CD4-positive, alpha-beta T cell (primary cell): ENCODE data around the gene B4GALT4. TPM values are rescaled to one million over a fixed set of nuclear protein-coding genes. Genes with fewer than 3 reads are reported as not detected.
"Not testable (repeated sequence)": the region's sequence is repeated elsewhere in the genome, so short reads cannot be mapped to it uniquely, and the experiment has no call there.

Source experiments
- ATAC-seq: fragments of 200-7000 bp; cut with Tn5 transposase; one replicate; pipeline ENCODE4 v1.10.0; 2022; ENCODE audit warnings: mild to moderate bottlenecking; ENCODE audit not compliant: poor library complexity
- CTCF ChIA-PET: fragments of 350-600 bp; sonication (Branson Sonifier 250); formaldehyde crosslinking; loops from one replicate; lab custom pipeline; 2021; ENCODE audit warnings: antibody characterized with exemption, inconsistent platforms; lab: Charles Lee
- POLR2A ChIA-PET: fragments of 350-600 bp; sonication (Branson Sonifier 250); formaldehyde crosslinking; loops from one replicate; lab custom pipeline; 2021; ENCODE audit warnings: antibody characterized with exemption, inconsistent platforms; lab: Charles Lee
- DNase-seq, 14 experiments: peaks; one replicate each; pipeline ENCODE4 v3.0.0-alpha.2; 2013 to 2020; ENCODE audit warnings: mixed read lengths in 2 of 14
- H3K27ac ChIP-seq, 2 donors: one replicate each; pipeline versions ENCODE4 v1.5.1 to v1.7.0; 2013; ENCODE audit warnings: low read length in 2 of 2, low read depth in 1 of 2, mild to moderate bottlenecking in 1 of 2
- H3K27me3 ChIP-seq, 2 experiments: 1 replicate in 1 of 2; 2 replicates in 1 of 2; pipeline versions ENCODE4 v1.6.1 to v1.7.0; 2013; ENCODE audit warnings: low read length in 2 of 2, control low read depth in 1 of 2, mild to moderate bottlenecking in 1 of 2, moderate library complexity in 1 of 2; ENCODE audit not compliant: insufficient read depth in 2 of 2, control insufficient read depth in 1 of 2
- H3K36me3 ChIP-seq: one replicate; pipeline ENCODE4 v1.6.1; 2013; ENCODE audit warnings: low read length, control low read depth; ENCODE audit not compliant: insufficient read depth
- H3K4me1 ChIP-seq: one replicate; pipeline ENCODE4 v1.6.1; 2013; ENCODE audit warnings: low read length, control low read depth; ENCODE audit not compliant: insufficient read depth
- H3K4me3 ChIP-seq: one replicate; pipeline ENCODE4 v1.5.1; 2013; ENCODE audit warnings: mild to moderate bottlenecking, low read length, moderate library complexity
- H3K9me3 ChIP-seq, 2 experiments: 1 replicate in 1 of 2; 2 replicates in 1 of 2; pipeline versions ENCODE4 v1.6.1 to v1.7.0; 2013; ENCODE audit warnings: low read length in 2 of 2, mild to moderate bottlenecking in 2 of 2, control low read depth in 1 of 2, moderate library complexity in 1 of 2; ENCODE audit not compliant: control insufficient read depth in 1 of 2, insufficient read depth in 1 of 2
- H3K27ac Mint-ChIP-seq: one replicate; pipeline ENCODE4 v1.8.0; 2020; ENCODE audit warnings: mixed read lengths
- H3K27me3 Mint-ChIP-seq: one replicate; pipeline ENCODE4 v1.8.0; 2021; ENCODE audit warnings: mixed read lengths
- H3K36me3 Mint-ChIP-seq: one replicate; pipeline ENCODE4 v1.8.0; 2021; ENCODE audit warnings: low read depth, mixed read lengths
- H3K4me1 Mint-ChIP-seq: one replicate; pipeline ENCODE4 v1.8.0; 2021; ENCODE audit warnings: low read depth, mixed read lengths
- H3K4me3 Mint-ChIP-seq: one replicate; pipeline ENCODE4 v1.8.0; 2020; ENCODE audit warnings: mild to moderate bottlenecking, mixed read lengths
- H3K9me3 Mint-ChIP-seq: one replicate; pipeline ENCODE4 v1.8.0; 2020; ENCODE audit warnings: mixed read lengths
- intact Hi-C, 2 experiments: fragments of 100-400 bp; cut with DNase I in 1 of 2; cut with micrococcal nuclease in 1 of 2; formaldehyde crosslinking; loops; one replicate each; pipeline versions ENCODE4 v1.15.1 to v1.9.0; 2023 to 2025; cut with DNase I, micrococcal nuclease
- total RNA-seq, 174 experiments: library from RNA in 2 of 174; stranded (reverse) in 2 of 174; gene quantifications; one replicate each; pipeline ENCODE4 v1.2.3 and lab custom pipeline; 2021 to 2026
- TF ChIP-seq, protein P1 (sequence below): fragments of 200-600 bp; IDR thresholded peaks from one replicate; pipeline ENCODE4 v1.8.0; 2022; ENCODE audit warnings: antibody characterized with exemption, mild to moderate bottlenecking

Gene B4GALT4
- total RNA-seq, 2 experiments from 2014 or later: 26.2 to 29.5 TPM

GRCh38 chr3:119279584-119280243 is 39.0 kb upstream of the B4GALT4 start:
- DNase-seq (no peak), ATAC-seq (no peak)
- CTCF ChIA-PET: no interaction called here
- Mint-ChIP-seq H3K4me3 (no peak overlapping the region), H3K36me3 (peaks cover 6% of the 10 kb centered on the region), H3K27ac (no peak overlapping the region), H3K9me3 (peaks cover 7% of the 10 kb centered on the region), H3K27me3 (no peaks in the 10 kb centered on the region), H3K4me1 (peaks cover 20% of the 10 kb centered on the region)
- Histone ChIP-seq H3K36me3 (no peaks in the 10 kb centered on the region), H3K27ac (no peak overlapping the region), H3K4me3 (no peak overlapping the region), H3K4me1 (no peaks in the 10 kb centered on the region), H3K27me3 (no peaks in the 10 kb centered on the region), H3K9me3 (peaks cover 8 to 10% of the 10 kb centered on the region in 2 experiments)
- POLR2A ChIA-PET: interaction anchor here (1.3 kb wide), 1 partner anchor 13 kb away, joined by 4 read pairs; no protein-coding TSS in a partner anchor
- intact Hi-C loops: loop anchor here (5.0 to 10.0 kb wide), 3 partner anchors 38 to 175 kb away; no protein-coding TSS in a partner anchor
- TF ChIP-seq, protein P1, sequence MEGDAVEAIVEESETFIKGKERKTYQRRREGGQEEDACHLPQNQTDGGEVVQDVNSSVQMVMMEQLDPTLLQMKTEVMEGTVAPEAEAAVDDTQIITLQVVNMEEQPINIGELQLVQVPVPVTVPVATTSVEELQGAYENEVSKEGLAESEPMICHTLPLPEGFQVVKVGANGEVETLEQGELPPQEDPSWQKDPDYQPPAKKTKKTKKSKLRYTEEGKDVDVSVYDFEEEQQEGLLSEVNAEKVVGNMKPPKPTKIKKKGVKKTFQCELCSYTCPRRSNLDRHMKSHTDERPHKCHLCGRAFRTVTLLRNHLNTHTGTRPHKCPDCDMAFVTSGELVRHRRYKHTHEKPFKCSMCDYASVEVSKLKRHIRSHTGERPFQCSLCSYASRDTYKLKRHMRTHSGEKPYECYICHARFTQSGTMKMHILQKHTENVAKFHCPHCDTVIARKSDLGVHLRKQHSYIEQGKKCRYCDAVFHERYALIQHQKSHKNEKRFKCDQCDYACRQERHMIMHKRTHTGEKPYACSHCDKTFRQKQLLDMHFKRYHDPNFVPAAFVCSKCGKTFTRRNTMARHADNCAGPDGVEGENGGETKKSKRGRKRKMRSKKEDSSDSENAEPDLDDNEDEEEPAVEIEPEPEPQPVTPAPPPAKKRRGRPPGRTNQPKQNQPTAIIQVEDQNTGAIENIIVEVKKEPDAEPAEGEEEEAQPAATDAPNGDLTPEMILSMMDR: no peak

DNA sequence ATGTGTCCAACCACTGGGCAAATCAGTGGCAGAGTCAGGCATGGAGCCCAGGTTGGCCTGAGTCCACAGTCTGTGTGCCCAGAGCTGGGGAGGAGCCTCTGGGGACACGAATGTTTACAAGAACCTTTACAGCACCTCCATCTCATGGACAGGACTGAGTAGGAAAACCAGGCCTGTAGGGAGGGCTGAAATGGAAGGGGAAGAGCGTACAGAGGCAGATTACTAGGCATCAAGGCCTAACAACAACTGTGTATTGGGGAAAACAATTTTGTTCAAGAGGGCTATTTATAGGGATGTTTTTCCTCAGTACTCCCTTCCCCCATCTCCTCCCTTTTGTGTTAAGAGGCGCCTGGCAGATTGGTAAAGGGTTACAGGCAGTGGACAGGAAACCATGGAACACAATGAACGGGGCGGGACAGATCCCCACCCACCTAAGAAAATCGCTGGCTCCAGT is 38.5 kb upstream of the B4GALT4 start:
- Mint-ChIP-seq H3K9me3 (peaks cover 7% of the 10 kb centered on the region), H3K36me3 (peaks cover 6% of the 10 kb centered on the region), H3K4me3 (no peak overlapping the region), H3K4me1 (peaks cover 20% of the 10 kb centered on the region), H3K27me3 (no peaks in the 10 kb centered on the region), H3K27ac (no peak overlapping the region)
- intact Hi-C loops: loop anchor here (5.0 to 10.0 kb wide), 3 partner anchors 38 to 176 kb away; no protein-coding TSS in a partner anchor
- peaks cover 8 to 10% of the 10 kb centered on the region in 2 experiments for H3K9me3 ChIP-seq
- TF ChIP-seq, protein P1: no peak
- ChIA-PET POLR2A (interaction anchor here (1.3 kb wide), 1 partner anchor 14 kb away, joined by 4 read pairs; no protein-coding TSS in a partner anchor), CTCF (no interaction called here)
- no peak for DNase-seq
- H3K4me1 ChIP-seq: no peaks in the 10 kb centered on the region
- no peak overlapping the region for H3K27ac ChIP-seq
- H3K27me3 ChIP-seq: no peaks in the 10 kb centered on the region
- no peak for ATAC-seq
- no peak overlapping the region for H3K4me3 ChIP-seq
- H3K36me3 ChIP-seq: no peaks in the 10 kb centered on the region

DNA sequence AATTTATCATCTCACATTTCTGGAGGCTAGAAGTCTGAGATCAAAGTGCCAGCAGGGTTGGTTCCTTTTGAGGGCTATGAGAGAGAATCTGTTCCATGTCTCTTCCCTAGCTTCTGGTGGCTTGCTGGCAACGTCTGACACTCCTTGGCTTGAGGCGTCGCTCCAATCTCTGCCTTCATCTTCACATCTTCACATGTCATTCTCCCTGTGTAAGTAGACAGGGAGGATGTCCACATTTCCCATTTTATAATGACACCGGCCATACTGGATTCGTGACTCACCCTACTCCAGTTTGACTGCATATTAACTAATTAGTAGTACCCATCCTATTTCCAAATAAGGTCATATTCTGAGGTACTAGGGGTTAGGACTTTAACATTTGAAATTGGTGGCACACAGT is 36.0 kb upstream of the B4GALT4 start:
- H3K36me3 Mint-ChIP-seq: peaks cover 1% of the 10 kb centered on the region
- H3K9me3 Mint-ChIP-seq: no peaks in the 10 kb centered on the region
- DNase-seq: no peak
- H3K4me1 Mint-ChIP-seq: peaks cover 20% of the 10 kb centered on the region
- TF ChIP-seq, protein P1: no peak
- no peaks in the 10 kb centered on the region for H3K27me3 Mint-ChIP-seq
- Histone ChIP-seq H3K27ac (no peak overlapping the region), H3K36me3 (no peaks in the 10 kb centered on the region), H3K9me3 (no peaks in the 10 kb centered on the region), H3K4me1 (no peaks in the 10 kb centered on the region), H3K4me3 (no peak overlapping the region), H3K27me3 (no peaks in the 10 kb centered on the region)
- no peak for ATAC-seq
- no peak overlapping the region for H3K27ac Mint-ChIP-seq
- intact Hi-C loops: loop anchor here (2.0 to 10.0 kb wide), 4 partner anchors 41 to 178 kb away; no protein-coding TSS in a partner anchor
- ChIA-PET POLR2A (interaction anchor here (1.0 to 1.6 kb wide), 2 partner anchors 35 to 46 kb away, joined by 3 to 5 read pairs; no protein-coding TSS in a partner anchor), CTCF (interaction anchor here (2.1 kb wide), 1 partner anchor 77 kb away, joined by 7 read pairs; no protein-coding TSS in a partner anchor)
- no peak overlapping the region for H3K4me3 Mint-ChIP-seq

DNA sequence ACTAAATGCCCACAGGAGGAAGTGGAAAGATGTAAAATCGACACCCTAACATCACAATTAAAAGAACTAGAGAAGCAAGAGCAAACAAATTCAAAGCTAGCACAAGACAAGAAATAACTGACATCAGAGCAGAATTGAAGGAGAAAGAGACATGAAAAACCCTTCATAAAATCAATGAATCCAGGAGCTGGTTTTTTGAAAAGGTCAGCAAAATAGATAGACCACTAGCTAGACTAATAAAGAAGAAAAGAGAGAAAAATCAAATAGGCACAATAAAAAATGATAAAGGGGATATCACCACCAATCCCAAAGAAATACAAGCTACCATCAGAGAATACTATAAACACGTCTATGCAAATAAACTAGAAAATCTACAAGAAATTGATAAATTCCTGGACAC is 29.5 kb upstream of the B4GALT4 start:
- DNase-seq, H3K36me3 Mint-ChIP-seq, ATAC-seq, POLR2A ChIA-PET, H3K4me3 ChIP-seq, H3K9me3 ChIP-seq, H3K4me1 ChIP-seq, H3K27ac Mint-ChIP-seq, H3K27ac ChIP-seq, H3K27me3 ChIP-seq, H3K4me1 Mint-ChIP-seq, H3K27me3 Mint-ChIP-seq, H3K4me3 Mint-ChIP-seq, H3K9me3 Mint-ChIP-seq, CTCF ChIA-PET, H3K36me3 ChIP-seq: not testable (repeated sequence)
- intact Hi-C loops: loop anchor here in 1 of 2 experiments (10.0 kb wide), 1 partner anchor 185 kb away; no protein-coding TSS in a partner anchor
